HG03342 (cell line): ENCODE data around the gene SERPINB7.
"Not testable (repeated sequence)": the region's sequence is repeated elsewhere in the genome, so short reads cannot be mapped to it uniquely, and the experiment has no call there.

Experiments used
- ATAC-seq: cut with Tn5 transposase; IDR thresholded peaks from one replicate; pipeline ENCODE4 v1.9.1; 2021; ENCODE audit warnings: mild to moderate bottlenecking, moderate library complexity; ENCODE audit not compliant: unreplicated experiment

The SERPINB7 gene, protein sequence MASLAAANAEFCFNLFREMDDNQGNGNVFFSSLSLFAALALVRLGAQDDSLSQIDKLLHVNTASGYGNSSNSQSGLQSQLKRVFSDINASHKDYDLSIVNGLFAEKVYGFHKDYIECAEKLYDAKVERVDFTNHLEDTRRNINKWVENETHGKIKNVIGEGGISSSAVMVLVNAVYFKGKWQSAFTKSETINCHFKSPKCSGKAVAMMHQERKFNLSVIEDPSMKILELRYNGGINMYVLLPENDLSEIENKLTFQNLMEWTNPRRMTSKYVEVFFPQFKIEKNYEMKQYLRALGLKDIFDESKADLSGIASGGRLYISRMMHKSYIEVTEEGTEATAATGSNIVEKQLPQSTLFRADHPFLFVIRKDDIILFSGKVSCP

GRCh38 chr18:63775166-63775730 is at the start of gene SERPINB7:
Gene SERPINB7, plus strand, starts transcription at chr18:63775418. Its CDS starts 6,955 bp downstream, at chr18:63782373.
- no peak for ATAC-seq

- no peak for ATAC-seq
Observed at GRCh38 chr18:63725682-63726480, 49.3 kb upstream of the SERPINB7 start.

- no peak for ATAC-seq
Observed at GRCh38 chr18:63730773-63731172, 44.4 kb upstream of the SERPINB7 start.

- no peak for ATAC-seq
Observed at GRCh38 chr18:63731215-63731614, 44.0 kb upstream of the SERPINB7 start.

GRCh38 chr18:63736876-63737275 is 38.3 kb upstream of the SERPINB7 start:
- no peak for ATAC-seq

DNA sequence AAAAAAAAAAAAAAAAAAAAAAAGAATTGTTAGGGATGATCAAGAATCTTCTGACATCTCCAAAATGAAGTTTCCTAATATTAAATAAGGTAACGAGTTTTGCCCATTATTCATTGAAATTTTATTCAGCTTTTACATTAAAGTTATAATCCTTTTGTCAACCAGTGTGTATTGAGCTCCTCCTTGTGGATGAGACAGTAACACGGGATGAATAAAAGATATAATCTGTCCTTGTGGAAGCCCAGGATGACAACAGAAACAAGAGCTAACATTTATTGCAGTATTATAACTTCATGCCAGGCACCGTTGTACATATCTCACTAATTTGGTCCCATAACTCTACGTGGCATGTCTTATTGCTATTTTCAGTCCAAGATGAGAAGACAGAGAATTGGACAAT is 33.4 kb upstream of the SERPINB7 start:
- ATAC-seq, result no peak

- ATAC-seq, result no peak
Observed at GRCh38 chr18:63747006-63747405, 28.2 kb upstream of the SERPINB7 start.

DNA sequence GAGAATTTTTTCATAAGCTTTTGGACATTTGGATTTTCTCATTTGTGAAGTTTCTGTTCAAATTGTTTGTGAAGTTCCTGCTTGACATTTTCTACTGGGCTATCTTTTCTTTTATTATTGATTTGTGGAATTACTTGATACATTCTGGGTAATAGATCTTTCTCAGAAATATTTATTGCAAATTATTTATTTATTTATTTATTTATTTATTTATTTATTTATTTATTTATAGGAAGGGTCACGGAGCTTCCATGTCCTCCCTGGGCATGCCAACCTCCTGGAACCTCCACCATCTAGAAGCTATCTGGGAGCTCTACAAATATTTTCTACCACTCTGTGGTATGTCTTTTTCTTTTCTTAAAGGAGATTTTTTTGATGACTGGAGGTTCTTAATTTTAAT is 25.7 kb upstream of the SERPINB7 start:
- no peak for ATAC-seq

GRCh38 chr18:63752636-63753035 is 22.6 kb upstream of the SERPINB7 start:
- ATAC-seq, result no peak

- no peak for ATAC-seq
Observed at GRCh38 chr18:63753676-63754075, 21.5 kb upstream of the SERPINB7 start.

- no peak for ATAC-seq
Observed at GRCh38 chr18:63757541-63757940, 17.7 kb upstream of the SERPINB7 start.

DNA sequence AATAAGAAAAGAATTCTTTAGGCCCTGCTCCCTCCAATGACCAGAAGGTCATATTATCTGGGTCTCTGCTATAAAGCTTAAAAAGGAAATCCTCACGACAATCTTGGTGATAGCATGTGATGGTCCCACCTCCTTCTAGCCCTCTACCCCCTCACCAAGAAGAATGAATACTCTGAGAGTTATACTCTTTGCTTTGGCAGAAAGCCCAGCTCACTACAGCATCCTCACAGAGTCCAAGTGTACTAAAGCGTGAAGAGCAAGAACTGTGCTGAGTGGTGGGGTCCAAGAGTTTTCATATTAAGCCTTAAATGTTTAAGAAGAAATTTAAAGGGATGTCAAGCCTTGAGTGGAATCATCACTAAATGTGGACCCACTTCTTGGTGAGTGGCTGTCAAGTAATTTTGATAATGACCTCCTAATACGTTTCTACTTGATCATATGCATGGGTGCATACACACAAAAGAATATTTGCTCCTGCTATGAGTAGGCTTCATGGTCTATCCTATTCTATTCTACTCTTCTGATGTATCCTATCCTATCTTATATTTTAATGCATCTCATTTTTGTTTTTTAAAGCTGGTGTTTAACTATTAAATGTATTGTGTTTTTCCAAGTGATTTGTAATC is 16.5 kb upstream of the SERPINB7 start:
- no peak for ATAC-seq

DNA sequence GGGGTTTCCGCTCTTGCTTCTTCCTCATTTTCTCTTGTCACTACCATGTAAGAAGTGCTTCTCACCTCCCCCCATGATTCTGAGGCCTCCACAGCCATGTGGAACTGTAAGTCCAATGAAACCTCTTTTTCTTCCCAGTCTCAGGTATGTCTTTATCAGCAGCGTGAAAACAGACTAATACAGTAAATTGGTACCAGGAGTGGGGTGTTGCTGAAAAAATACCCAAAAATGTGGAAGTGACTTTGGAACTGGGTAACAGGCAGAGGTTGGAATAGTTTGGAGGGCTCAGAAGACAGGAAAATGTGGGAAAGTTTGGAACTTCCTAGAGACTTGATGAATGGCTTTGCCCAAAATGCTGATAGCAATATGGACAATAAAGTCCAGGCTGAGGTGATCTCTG is 15.4 kb upstream of the SERPINB7 start:
- not testable (repeated sequence) for ATAC-seq

GRCh38 chr18:63762518-63762917 is 12.7 kb upstream of the SERPINB7 start:
- no peak for ATAC-seq

DNA sequence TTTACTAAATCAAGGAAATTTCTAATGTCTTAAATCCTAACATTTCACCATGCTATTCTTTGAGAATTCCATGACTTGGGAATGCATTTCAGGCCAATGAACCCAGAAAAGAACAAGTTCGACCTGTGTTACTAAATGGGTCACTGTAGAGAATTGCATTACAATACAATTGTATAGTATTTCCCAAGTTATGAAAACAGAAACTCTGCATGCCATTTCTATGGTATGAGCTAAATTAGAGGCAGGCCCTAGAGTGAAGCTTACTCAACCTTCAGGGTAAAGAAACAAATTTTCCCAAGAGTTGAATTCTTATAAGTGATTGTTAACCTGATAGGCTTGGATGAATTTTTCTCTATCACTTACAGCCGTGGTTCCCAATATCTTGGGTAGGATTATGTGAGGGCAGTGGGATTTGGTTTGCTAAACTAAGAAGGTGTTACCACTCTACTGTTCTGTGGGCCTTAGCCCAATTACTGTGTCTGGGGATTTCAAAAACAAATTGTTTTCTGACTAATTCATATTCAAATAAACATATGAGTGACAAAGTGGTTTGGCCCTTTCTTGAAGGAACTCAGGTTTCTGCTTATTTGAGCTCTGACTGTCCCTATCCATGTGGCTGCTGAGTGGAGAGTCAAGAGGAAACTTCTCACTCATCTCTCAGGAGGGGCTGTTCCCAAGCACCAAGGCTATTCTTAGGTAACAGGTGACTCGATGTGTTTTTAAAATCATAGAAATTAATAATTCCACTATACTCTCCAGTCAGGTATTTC is 11.2 kb upstream of the SERPINB7 start:
- ATAC-seq, result no peak

DNA sequence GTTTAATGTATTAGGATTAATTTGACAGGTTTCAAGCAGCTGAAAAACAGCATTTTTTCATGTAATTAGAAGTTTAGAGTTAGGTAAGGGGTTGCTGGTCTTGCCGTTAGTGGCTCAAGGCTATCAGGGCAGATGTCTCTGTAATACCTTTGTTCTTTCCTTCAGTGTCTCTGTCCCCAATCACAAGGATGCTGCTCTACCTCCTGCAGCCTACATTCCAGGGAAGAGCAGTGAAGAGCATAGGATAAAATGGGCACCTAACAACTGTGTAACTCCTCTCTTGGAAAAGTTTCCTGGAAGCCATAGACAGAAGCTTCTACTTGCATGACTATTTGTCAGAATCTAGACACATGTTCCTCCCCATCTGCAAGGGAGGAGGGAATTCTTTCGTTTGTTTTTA is 9.4 kb upstream of the SERPINB7 start:
- no peak for ATAC-seq

DNA sequence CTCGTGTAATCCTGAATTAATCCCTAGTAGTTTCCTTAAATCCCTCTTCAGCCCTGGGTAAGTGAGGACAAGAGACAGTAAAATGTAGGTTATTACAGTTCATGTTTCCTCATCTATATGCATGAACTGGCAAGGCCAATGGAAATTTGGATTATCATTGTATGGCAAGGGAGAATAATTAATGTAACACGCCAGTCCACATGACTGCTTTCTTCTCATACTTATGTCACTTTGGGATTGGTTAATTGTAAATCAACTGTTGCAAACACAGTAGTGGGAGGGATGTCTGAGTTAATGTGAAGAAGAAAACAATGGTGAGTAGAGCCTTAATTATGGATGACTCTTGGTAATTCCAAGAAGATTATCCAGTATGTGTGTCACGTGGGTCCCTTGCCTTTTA is 1.7 kb upstream of the SERPINB7 start:
- ATAC-seq, result no peak

DNA sequence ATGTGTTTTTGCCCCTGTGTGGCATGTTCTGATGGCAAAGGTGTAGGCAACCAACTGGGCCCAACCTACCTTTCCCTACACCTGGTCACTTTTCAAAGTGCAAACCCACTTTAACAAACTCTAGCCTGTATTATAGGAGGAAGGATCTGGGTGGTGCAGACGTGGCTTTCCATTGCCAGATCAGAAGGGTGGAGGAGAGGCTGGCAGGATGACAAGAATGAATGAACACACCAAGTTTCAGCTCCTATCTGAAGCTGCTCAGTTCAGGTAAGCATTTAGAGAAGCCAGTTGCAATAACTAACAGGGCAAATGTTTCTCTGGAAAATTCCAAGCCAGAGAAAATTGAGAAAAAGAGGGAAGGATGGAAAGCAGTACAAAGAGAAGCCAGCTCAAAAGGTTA is 707 bp upstream of the SERPINB7 start:
- no peak for ATAC-seq

DNA sequence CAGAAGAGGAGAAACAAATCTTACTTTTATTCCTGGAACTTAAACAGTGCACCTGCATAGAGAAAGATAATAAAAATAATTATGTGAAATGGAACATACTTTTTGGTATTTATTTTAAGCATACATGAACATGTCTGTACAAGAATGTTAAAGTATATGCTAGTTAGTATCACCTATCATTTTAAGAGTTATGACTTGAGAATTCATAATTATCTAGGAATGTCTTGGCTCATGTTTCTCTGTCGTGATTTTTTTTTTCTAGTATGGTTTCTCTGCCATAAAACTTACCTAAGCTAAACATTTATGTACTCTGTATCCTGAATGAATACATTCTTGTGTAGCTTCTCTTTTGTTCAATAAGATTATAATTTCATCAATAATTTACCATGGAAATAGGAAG is 4.2 kb downstream of the SERPINB7 start:
- ATAC-seq, result no peak

GRCh38 chr18:63783394-63783793 is 8.2 kb downstream of the SERPINB7 start:
- no peak for ATAC-seq
